AML-193 (cell line): ENCODE measurements around the gene STUB1.
"Not testable (repeated sequence)": the region's sequence is repeated elsewhere in the genome, so short reads cannot be mapped to it uniquely, and the experiment has no call there.

Experiments
- DNase-seq, 2 experiments: peaks; one replicate each; lab custom pipeline; 2025; lab: John Stamatoyannopoulos, UW

The STUB1 gene

DNA sequence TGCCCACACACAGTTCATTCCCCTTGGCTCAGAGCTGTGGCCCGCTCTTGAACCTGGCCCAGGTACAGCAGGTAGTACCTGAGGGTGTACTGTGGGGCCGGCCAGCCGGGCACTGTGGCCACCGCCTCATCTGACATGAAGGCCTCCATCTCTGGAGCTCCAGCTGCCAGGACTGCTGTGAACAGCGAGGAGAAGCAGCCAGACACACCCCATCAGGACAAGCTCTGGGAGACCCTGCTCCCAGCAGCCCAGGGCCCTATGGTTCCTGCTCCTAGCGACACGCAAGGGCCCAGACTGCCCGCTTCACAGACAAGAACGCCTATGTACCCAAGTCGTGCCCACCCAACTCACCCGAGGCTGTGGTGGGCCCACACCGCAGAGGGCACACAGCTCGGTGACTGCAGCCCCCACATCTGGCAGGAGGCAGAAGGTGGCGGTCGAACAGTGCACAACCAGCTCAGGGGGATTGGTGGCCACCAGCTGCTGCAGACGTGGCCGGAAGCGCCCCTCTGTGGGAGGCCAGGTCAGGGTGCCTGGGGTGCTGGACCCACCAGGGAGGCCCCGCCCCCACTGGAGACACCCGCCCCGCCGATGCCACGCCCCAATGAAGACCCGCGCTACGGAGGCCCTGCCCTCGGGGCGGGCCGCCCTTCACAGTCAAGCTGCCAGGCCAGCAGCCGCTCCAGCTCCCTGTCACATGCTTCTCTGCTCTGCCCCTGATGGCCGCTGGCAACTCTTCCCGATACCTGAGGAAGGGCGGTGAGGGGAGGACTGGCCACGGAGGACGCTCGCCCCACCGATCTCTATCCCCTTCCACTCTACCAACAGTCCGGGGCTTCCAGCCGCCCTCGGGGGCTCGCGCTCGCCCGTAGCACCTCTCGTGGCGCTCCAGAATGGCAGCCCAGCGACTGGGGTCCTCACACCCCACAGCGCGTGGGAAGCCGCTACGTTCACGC, 1.1 kb upstream of the STUB1 start:
- DNase-seq: peak; percentile 32 to 48

DNA sequence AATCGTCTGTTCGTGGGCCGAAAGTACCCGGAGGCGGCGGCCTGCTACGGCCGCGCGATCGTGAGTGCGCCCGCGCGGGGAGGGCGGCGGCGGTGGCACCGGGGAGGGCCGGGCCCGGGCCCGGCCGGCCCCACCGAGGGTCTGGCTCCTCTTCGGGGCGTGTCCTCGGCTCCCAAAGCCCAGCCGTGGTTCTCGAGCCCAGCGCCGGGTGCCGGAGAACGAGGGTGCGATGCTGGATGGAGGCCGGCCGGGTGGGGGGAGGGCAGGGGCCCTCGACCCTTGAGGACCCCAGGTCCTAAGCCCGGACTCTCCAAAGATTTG, 375 bp downstream of the STUB1 start:
- DNase-seq: no peak

DNA sequence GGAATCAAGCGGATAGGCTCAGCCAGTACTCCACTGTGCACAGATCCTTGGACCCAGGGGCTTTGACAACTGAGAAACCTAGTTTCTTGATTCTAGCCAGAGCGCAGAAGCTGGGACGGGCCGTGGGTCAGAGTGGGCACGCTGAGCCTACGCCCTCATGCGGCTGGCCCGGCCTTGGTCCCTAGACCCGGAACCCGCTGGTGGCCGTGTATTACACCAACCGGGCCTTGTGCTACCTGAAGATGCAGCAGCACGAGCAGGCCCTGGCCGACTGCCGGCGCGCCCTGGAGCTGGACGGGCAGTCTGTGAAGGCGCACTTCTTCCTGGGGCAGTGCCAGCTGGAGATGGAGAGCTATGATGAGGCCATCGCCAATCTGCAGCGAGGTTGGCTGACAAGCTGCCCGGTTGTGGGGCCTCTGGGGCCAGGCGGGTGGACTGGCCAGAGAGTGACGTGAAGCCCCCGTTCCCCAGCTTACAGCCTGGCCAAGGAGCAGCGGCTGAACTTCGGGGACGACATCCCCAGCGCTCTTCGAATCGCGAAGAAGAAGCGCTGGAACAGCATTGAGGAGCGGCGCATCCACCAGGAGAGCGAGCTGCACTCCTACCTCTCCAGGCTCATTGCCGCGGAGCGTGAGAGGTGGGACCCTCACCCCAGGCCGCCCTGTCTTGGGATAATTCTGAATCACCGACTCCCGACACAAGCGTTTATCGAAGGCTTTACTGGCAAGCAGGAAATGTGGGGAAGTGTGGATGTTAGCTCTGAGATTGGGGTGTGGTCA, 946 bp downstream of the STUB1 start:
- peak; percentile 16 to 19 for DNase-seq

DNA sequence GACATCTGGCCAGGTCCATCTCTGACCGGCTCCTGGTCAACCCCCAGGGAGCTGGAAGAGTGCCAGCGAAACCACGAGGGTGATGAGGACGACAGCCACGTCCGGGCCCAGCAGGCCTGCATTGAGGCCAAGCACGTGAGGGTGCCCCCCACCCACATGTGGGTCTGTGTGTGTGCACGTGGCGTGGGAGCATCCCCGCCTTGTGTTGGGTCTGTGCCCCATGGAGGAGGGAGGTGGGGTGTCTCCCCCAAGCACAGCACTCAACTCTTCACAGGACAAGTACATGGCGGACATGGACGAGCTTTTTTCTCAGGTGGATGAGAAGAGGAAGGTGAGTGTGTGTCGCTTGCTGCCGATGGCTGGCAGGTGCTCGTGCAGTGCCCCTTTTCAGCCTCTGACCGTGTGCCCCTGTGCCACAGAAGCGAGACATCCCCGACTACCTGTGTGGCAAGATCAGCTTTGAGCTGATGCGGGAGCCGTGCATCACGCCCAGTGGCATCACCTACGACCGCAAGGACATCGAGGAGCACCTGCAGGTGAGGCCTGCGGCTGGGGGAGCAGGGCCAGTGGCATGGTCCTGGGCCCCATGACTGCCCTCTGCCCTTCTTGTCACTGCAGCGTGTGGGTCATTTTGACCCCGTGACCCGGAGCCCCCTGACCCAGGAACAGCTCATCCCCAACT, 1.7 kb downstream of the STUB1 start:
- no peak for DNase-seq

DNA sequence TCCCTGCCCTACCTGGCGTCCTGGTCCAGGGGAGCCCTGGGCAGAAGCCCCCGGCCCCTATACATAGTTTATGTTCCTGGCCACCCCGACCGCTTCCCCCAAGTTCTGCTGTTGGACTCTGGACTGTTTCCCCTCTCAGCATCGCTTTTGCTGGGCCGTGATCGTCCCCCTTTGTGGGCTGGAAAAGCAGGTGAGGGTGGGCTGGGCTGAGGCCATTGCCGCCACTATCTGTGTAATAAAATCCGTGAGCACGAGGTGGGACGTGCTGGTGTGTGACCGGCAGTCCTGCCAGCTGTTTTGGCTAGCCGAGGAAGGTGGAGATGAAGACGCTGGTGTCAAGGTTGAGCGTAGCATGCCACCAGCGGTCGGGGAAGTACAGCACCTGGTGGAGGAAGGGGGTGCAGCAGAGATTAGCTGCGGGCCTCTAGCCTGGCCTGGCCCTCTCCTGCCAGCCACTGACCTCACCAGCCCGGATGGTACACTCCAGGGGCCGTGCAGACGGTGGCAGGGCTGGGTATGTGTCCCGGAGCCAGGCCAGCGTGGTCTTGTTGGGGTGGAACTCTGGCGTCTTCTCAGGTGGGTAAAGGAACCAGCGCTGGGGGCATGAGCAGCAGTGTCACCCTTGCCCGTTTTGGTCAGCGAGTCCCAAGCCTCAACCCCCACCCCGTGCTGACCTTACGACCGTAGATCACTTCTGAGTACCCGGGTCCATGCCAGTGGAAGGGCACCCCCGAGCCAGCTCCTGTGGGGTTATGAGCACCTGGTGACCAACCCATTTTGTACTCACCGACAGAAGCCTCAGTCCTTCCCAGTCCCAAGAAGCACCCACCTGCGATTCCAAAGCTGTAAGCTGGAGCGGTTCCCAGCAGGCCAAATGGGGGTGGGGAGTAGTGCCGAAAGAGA, 2.5 kb downstream of the STUB1 start:
- no peak for DNase-seq

DNA sequence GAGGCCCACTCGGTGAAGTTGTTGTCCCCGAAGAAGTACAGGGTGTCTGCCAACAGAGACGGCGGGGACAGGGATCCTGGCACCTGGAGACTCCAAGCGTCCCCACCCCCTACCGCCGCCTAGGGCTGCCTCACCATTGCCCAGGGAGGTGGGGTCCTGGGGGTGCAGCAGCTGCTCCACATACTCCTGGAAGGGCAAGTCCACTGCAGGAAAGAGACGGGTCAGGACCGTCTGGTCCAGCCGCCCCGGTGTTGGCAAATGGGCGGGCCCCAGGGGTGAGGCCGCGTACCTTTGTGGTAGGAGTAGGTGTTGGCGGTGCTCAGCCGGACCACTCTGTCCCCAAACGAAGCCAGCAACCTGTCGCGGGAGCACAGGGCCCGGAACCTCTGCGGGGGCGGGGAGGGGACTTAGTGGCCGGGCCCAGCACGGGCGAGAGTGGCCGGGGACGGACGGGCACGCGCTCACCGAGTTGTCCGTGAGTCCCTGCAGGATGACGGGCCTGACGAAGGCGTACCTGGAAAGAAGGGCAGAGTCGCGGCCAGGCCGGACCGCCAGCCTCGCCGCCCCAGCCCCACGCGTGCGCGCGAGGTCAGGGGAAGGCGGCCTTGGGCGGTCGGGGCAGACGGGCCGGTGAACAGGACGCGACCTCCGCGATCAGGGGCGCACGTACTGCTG, 3.3 kb downstream of the STUB1 start:
- no peak for DNase-seq

DNA sequence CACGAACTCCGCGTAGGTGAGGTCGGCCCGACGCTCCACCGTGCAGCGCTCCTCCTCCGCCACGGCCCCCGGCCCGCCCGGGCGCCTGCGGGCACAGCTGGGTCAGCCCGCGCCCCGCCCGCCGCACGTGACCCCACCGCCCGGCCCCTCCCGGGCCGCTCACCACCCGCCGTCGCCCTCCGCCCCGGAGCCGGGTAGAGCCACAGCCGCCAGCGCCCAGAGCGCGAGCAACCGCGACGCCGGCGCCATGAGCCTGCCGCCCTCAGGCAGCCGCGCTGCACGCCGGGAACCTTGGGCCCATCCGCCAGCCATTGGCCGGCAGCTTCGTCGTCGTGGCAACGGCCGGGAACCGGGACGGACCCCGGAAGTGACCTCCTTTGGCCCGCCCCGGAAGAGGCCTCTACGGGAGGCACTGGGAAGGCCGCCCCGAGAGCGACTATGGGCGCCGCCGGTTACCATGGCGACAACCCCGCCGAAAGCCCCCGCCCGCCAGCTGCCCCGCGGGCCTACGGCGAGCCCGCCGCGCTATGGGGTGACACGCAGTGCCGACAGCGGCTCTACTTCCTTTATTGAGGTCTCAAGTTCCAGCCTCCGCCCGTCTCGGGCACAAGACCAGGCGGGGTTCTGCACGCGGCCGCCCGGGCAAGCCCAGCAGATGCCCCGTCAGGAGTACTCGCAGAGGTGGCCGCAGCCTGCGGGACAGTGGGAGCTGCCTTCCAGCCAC, 4.0 kb downstream of the STUB1 start, which contains the start of gene JMJD8:
JMJD8 (minus strand) TSS at position 264 of the 724 bp plus-strand sequence; CDS start at position 249, 15 bp downstream.
- peak; percentile 72 to 87 for DNase-seq

DNA sequence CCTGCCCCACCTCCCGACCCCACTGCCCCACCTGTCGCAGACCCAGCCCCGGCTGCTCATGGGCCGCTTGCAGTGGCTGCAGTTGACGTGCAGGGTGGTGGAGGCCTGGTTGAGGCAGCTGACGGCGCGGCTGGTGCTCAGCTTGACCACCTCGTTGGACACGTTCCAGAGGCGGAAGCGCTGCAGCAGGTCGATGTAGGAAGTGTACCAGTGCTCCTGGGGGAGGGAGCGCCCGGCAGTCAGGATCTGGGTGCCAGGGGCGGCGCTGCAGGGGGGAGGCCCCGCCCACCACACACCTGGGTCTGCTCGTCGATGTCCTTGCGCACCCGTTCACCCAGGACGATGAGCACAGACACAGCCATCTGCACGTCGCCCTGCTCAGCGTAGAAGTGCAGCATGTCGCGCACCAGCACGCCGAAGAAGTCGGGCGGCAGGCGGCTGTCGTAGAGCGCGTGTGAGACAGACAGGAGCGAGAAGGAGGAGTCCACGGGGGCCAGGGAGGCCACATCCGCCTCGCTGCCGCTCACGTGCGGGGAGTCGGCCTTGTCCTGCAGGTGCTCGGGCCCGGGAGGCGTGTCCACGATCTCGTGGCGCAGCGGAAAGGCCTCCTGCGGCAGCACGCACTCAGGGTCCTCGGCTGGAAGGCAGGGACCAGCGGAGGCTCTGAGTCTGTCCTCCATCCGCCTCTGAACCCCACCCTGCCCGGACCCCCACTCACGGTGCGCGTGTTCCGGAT, 4.9 kb downstream of the STUB1 start:
- DNase-seq: no peak

DNA sequence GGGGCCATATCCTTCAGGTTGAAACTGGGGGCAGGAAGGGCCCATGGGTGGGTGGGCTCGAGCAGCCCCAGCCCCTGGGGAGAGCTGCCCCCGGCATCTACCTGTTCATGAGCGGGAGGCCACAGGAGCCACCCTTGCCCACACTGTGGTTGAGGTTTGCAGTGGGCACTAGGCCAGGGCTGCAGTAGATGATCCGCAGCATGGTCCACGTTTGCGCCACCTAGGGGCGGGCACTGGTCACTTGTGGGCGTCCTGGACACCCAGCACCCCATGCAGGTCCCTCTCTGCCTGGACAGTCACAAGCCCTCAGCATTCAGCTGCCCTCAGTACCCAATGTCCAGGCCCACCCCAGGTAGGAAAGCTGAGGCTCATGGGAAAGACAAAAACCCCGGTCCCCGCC, 5.8 kb downstream of the STUB1 start:
- peak in 1 of 2 experiments; percentile 15 for DNase-seq

DNA sequence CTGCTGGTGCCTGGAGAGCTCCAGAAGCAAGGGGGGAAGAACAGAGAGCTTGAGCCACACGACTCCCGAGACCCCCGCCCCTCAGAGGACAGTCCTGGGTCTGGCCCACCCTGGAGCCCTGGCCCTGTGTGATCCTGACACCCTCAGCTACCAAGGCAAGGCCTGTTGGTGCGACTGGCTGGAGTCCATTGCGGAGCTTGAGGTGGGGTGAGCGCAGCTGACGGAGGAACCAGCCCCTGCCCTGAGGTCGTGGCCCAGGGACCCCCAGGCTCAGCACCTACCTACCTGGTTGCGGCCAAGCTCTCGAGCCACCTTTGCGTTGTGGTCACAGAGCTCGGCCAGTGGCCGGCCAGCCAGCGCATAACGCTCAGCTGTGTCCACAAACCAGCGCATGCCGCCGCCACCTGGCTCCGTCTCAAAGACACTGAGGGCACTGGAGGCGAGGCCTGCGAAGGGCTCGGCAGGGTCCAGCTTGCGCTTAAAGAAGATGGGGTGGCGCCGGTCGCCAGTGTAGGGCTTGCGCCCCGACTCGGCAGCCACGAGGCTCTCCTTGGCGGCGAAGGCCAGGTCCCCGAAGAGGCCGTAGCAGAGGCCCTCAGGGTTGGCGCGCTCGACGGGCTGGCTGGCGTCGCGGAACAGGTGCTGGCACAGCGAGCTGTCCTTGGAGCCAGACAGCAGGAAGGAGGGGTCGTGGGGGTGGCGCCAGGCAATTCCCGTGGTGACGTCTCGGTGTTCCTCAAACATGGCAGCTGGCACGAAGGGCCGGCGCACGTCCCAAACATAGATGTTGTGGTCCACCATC, 6.5 kb downstream of the STUB1 start:
- DNase-seq: no peak

DNA sequence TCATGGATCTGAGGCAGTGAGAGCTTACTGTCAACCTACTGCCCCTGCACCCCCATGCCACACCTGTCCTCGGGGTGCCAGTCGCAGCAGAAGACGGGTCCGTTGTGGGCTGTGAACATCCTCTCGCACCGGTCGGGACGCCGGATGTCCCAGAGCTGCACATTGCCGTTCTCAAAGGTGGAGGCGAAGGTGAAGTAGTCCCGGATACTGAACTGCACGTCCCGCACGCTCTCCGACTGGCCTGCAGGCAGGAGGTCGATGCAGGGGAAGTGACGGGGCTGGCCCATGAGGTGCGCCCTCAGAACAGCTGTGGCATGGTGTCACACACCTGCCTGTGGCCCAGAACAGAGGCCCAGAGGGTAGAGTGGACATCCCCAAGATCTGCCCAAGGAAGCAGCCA, 7.3 kb downstream of the STUB1 start:
- DNase-seq: no peak

DNA sequence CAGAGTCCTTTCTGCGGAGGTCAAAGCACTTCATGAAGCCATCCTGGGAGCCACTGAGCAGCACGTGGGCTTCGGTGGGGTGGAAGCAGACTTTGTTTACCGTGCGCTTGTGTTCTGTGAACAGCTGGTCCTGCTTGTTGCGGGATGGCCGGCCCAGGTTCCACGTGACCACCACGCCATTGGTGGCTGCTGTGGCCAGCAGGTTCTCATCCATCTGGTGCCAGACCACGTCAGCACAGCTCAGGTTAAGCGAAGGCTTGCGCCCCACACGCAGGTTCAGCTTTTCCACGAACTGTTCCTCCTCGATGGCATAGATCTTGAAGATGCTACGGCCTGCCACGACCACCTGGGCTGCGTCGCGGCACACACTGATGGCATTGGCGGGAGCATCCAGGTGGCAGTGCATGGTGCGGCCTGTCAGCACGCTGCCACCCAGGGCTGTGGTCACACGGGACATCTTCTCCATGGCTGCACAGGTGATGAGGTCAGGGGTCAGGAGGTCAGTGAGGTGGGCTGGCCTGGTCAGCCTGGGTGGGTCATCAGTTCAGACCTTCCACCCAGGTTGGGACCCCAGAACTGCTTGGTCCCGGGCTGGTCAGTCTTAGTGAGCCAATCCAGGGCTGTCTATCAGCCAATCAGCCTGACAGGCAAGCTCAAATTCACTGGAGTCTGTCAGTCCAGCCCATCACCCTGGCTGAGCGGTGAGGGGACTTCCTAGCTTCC, 9.1 kb downstream of the STUB1 start:
- DNase-seq: no peak

DNA sequence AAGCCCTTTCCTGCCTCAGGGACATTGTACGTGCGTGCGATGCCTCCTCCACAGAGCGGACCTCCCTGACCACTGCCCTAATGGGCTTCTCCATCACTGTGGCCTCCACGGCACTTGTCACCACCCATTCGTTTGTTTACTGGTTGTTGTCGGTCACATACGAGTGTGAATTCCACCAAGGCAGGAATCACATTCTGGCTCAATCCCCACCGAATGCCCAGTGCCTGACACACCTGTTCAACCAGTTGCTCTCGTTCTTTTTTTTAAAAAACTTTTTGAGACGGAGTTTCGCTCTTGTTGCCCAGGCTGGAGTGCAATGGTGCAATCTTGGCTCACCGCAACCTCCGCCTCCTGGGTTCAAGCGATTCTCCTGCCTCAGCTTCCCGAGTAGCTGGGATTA, 11.0 kb downstream of the STUB1 start:
- DNase-seq: not testable (repeated sequence)

DNA sequence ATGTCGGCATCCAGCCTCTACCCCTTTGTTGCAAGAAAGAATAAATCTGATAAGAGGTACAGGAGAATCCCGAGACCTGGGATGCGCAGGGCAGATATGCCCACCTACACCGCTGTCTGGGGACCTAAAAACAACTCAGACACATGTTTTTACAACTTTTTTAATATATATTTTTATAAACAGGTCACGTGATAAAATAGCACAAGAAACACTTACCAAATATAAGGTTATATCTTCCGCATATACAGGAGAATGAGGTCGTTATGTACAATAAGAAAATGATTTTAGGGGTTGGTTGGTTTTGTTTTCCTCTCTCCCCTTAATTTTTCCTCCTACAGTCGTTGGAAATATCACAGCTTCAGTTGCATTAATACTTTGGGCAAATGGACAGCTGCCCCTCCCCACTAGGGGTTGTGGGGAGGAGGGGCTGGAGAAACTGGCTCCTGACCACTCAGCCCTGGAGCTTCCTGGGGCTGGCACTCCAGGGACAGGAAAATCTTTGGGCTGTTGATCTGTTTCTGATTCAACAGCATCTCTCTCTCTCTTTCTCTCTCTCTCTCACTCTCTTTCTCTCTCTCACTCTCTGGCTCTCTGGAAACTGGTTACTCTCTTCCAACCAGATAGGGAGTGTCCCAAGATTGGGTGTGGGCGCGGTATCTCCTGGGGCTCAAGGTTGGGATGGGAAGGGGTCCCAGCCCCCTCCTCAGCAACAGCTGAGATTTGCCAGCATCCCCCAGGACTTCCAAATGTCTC, 12.3 kb downstream of the STUB1 start:
- no peak for DNase-seq

DNA sequence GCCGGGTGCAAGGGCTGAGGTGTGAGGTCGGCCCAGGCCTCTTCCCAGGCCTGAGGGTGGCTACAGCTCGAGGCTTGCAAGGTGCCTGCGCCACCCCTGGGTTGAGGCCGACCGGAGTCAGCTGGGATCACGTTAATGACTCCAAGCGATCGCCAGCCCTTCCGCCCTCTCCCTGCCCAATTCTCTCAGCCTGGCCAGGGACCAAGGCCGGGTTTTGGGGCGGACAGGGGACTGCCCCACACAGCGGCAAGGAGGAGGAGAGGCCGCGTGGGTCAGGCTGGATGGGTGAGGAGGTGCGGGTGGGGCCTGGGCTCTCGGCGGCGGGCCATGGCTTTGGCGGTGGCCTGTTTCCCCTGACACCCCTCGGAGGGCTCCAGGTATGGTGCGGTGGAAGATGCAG, 13.2 kb downstream of the STUB1 start:
- DNase-seq: no peak

DNA sequence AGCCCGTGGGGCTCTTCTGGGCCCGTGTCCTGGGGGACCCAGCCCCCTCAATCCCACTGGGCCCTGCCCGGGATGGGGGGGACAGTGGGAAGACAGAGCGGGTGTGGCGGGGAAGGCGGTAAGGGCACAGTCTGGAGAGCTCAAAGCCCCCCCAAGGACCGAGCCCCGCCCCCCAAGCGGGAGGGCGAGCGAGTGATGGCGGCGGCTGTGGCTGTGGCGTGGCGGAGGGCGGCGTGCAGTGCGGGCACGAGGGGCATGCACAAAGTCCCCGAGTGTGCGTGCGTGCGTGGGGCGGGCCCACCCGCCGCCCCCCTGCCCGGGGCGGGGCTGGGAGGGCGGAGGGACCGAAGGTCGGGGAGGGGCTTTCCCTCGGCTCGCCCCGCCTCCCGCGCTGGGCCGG, 13.6 kb downstream of the STUB1 start:
- DNase-seq: no peak

DNA sequence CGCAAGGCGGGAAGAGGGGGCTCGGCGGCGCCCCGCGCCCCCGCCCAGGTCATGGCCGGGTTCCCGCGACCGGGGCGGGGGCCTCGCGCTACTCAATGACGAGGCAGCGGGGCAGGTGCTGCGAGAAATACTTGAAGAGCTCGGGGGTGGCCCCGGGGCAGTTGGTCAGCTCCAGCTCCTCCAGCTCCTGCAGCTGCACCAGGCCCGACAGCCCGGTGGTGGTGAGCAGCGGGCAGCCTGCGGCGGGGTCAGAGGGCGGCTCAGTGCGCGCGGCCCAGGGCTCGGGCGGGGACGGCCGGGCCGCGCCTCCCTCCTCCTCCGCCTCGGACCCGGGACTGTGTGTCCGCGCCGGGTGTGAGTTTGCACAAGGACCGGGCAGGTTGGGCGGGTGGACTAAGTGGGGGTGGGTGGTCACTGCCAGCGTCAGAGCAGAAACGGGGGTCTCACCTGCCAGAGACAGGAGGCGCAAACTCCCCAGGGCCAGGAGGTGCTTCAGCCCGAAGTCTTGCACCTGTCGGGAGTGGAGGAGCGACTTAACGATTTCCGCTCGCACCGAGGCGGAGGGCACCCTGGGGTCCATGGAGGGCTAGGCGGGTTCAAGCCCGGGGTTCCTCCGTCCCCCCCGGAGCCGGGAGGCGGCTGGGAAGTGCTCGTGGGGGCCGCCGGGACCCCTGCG, 14.1 kb downstream of the STUB1 start:
- no peak for DNase-seq
